NOMO-1 (cell line): ENCODE measurements around the gene DEAF1.
"Not testable (repeated sequence)": the region's sequence is repeated elsewhere in the genome, so short reads cannot be mapped to it uniquely, and the experiment has no call there.

Source experiments
- DNase-seq, 2 experiments: peaks; one replicate each; lab custom pipeline; 2025; ENCODE audit not compliant: unreplicated experiment in 2 of 2; lab: John Stamatoyannopoulos, UW

Gene DEAF1

GRCh38 chr11:694563-695287 lies at the start of gene DEAF1:
Gene DEAF1, minus strand, starts transcription at chr11:695222. Its CDS starts 175 bp downstream, at chr11:695047.
- DNase-seq, result peak; percentile 97

- DNase-seq, result no peak
These were observed 47.7 kb upstream of the DEAF1 start for GRCh38 chr11:742571-743201.

- DNase-seq, result no peak
These were observed 47.1 kb upstream of the DEAF1 start for GRCh38 chr11:742156-742546.

- DNase-seq, result not testable (repeated sequence)
These were observed 42.9 kb upstream of the DEAF1 start for GRCh38 chr11:737899-738298.

GRCh38 chr11:737366-737765 lies 42.3 kb upstream of the DEAF1 start:
- no peak for DNase-seq

GRCh38 chr11:734541-734940 lies 39.5 kb upstream of the DEAF1 start:
- not testable (repeated sequence) for DNase-seq

- DNase-seq, result no peak
These were observed 38.0 kb upstream of the DEAF1 start for GRCh38 chr11:733072-733471.

- peak; percentile 33 to 55 for DNase-seq
These were observed 34.6 kb upstream of the DEAF1 start for GRCh38 chr11:729492-730074.

GRCh38 chr11:728901-729491 lies 34.0 kb upstream of the DEAF1 start:
- no peak for DNase-seq

- DNase-seq, result peak; percentile 66 to 72
These were observed 33.1 kb upstream of the DEAF1 start for GRCh38 chr11:727859-728748.

- no peak for DNase-seq
These were observed 32.3 kb upstream of the DEAF1 start for GRCh38 chr11:727281-727701.

GRCh38 chr11:726278-727220 lies 31.5 kb upstream of the DEAF1 start:
- peak in 1 of 2 experiments; percentile 41 for DNase-seq

- DNase-seq, result no peak
These were observed 30.7 kb upstream of the DEAF1 start for GRCh38 chr11:725624-726202.

- no peak for DNase-seq
These were observed 29.9 kb upstream of the DEAF1 start for GRCh38 chr11:724778-725386.

- no peak for DNase-seq
These were observed 29.2 kb upstream of the DEAF1 start for GRCh38 chr11:724049-724777.

GRCh38 chr11:723120-723883 lies 28.3 kb upstream of the DEAF1 start:
- peak in 1 of 2 experiments; percentile 60 for DNase-seq

- DNase-seq, result no peak
These were observed 27.4 kb upstream of the DEAF1 start for GRCh38 chr11:722346-722811.
